ENCODE results near the gene OCEL1. TPM values are rescaled to one million over a fixed set of nuclear protein-coding genes. Genes with fewer than 3 reads are reported as not detected.
A peak's percentile ranks its signal among the peaks of the same experiment; 100 is the strongest.

OCEL1 gene
- total and polyA plus RNA-seq, 2 of the 13 experiments (the other 11 are each of a cell fraction or from before 2014, with no cell fraction given): 10.6 to 17.2 TPM

DNA sequence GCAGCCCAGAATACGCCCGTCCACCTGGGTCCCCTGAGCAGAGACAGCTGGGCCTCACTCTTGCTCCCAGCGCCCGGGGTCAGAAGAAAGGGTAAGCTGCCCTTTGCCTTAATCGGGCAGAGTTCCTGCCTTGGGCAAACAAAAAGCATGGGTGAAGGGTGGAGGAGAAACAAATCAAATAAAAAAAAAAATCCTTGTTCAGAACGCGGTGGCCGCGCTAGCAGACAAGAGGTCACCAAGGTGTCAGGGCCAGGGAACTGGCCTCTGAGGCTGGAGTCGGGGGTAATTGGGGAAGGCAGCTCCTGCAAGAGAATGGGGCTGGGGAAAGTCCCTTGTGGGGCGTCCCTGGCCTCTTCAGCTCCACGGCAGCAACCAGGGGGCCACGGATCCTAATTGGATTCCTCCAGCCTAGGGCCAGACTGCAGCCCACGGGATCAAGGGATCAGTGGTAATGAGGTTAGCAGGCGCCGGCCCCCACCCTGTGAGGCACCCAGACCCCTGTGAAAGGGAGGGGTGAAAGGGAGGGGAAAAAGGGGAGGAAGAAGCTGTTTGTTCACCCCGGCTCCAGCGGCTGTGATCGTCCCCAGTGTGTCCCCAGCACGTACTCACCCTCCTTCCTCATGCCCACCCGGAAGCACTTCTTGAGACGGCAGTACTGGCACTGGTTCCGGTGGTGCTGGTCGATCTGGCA lies 14.2 kb downstream of the OCEL1 start (continued):
- TF ChIP-seq, protein P1, sequence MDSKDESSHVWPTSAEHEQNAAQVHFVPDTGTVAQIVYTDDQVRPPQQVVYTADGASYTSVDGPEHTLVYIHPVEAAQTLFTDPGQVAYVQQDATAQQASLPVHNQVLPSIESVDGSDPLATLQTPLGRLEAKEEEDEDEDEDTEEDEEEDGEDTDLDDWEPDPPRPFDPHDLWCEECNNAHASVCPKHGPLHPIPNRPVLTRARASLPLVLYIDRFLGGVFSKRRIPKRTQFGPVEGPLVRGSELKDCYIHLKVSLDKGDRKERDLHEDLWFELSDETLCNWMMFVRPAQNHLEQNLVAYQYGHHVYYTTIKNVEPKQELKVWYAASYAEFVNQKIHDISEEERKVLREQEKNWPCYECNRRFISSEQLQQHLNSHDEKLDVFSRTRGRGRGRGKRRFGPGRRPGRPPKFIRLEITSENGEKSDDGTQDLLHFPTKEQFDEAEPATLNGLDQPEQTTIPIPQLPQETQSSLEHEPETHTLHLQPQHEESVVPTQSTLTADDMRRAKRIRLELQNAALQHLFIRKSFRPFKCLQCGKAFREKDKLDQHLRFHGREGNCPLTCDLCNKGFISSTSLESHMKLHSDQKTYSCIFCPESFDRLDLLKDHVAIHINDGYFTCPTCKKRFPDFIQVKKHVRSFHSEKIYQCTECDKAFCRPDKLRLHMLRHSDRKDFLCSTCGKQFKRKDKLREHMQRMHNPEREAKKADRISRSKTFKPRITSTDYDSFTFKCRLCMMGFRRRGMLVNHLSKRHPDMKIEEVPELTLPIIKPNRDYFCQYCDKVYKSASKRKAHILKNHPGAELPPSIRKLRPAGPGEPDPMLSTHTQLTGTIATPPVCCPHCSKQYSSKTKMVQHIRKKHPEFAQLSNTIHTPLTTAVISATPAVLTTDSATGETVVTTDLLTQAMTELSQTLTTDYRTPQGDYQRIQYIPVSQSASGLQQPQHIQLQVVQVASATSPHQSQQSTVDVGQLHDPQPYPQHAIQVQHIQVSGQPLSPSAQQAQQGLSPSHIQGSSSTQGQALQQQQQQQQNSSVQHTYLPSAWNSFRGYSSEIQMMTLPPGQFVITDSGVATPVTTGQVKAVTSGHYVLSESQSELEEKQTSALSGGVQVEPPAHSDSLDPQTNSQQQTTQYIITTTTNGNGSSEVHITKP (CRISPR knock-in tag; IDR thresholded peaks at IDR 0.05; ENCODE audit: low read depth): no peak
- TF ChIP-seq ZMYM2 (CRISPR knock-in tag; IDR thresholded peaks at IDR 0.05) (0 out of 2 replicates have a peak, but pooled peaks have one; percentile 25), AKAP8 (CRISPR knock-in tag; IDR thresholded peaks at IDR 0.05) (no peak; the same call in 1 of the 2 replicates), ZNF556 (CRISPR knock-in tag; IDR thresholded peaks at IDR 0.05; ENCODE audit: borderline replicate concordance) (no peak), MXD3 (CRISPR knock-in tag; IDR thresholded peaks at IDR 0.05) (no peak), PITX1 (CRISPR knock-in tag; IDR thresholded peaks at IDR 0.05) (peak; percentile 82), ZNF282 (IDR thresholded peaks at IDR 0.05; ENCODE audit: partially characterized antibody) (no peak), SALL2 (CRISPR knock-in tag; IDR thresholded peaks at IDR 0.05) (no peak), SAP130 (CRISPR knock-in tag; IDR thresholded peaks at IDR 0.05; ENCODE audit: low read depth) (peak; percentile 59), RBAK (CRISPR knock-in tag; IDR thresholded peaks at IDR 0.05) (no peak), HNRNPL (IDR thresholded peaks at IDR 0.05; ENCODE audit: low read depth, low read length) (0 out of 2 replicates have a peak, but pooled peaks have one; percentile 69), KMT2B (CRISPR knock-in tag; IDR thresholded peaks at IDR 0.05) (no peak), HNF4A (CRISPR knock-in tag; IDR thresholded peaks at IDR 0.05) (peak; percentile 83), NBN (conservative IDR thresholded peaks at IDR 0.05) (no peak), SP2 (CRISPR knock-in tag; IDR thresholded peaks at IDR 0.05) (0 out of 2 replicates have a peak, but pooled peaks have one; percentile 20), BHLHE40 (IDR thresholded peaks at IDR 0.05; ENCODE audit: low read length) (no peak), NR2F2 (IDR thresholded peaks at IDR 0.05; ENCODE audit: borderline replicate concordance, low read depth) (peak; percentile 91), SETDB1 (CRISPR knock-in tag; IDR thresholded peaks at IDR 0.05; ENCODE audit: borderline replicate concordance) (no peak), ZSCAN30 (CRISPR knock-in tag; IDR thresholded peaks at IDR 0.05) (no peak)
- TF ChIP-seq, protein P2, sequence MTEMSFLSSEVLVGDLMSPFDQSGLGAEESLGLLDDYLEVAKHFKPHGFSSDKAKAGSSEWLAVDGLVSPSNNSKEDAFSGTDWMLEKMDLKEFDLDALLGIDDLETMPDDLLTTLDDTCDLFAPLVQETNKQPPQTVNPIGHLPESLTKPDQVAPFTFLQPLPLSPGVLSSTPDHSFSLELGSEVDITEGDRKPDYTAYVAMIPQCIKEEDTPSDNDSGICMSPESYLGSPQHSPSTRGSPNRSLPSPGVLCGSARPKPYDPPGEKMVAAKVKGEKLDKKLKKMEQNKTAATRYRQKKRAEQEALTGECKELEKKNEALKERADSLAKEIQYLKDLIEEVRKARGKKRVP (CRISPR knock-in tag; IDR thresholded peaks at IDR 0.05): no peak
- TF ChIP-seq, protein P3, sequence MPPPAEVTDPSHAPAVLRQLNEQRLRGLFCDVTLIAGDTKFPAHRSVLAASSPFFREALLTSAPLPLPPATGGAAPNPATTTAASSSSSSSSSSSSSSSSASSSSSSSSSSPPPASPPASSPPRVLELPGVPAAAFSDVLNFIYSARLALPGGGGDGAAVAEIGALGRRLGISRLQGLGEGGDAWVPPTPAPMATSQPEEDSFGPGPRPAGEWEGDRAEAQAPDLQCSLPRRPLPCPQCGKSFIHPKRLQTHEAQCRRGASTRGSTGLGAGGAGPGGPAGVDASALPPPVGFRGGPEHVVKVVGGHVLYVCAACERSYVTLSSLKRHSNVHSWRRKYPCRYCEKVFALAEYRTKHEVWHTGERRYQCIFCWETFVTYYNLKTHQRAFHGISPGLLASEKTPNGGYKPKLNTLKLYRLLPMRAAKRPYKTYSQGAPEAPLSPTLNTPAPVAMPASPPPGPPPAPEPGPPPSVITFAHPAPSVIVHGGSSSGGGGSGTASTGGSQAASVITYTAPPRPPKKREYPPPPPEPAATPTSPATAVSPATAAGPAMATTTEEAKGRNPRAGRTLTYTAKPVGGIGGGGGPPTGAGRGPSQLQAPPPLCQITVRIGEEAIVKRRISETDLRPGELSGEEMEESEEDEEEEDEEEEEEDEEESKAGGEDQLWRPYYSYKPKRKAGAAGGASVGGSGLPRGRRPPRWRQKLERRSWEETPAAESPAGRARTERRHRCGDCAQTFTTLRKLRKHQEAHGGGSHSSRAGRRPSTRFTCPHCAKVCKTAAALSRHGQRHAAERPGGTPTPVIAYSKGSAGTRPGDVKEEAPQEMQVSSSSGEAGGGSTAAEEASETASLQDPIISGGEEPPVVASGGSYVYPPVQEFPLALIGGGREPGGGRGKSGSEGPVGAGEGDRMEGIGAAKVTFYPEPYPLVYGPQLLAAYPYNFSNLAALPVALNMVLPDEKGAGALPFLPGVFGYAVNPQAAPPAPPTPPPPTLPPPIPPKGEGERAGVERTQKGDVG (CRISPR knock-in tag; IDR thresholded peaks at IDR 0.05; ENCODE audit: borderline replicate concordance): no peak
- TF ChIP-seq, protein P4, sequence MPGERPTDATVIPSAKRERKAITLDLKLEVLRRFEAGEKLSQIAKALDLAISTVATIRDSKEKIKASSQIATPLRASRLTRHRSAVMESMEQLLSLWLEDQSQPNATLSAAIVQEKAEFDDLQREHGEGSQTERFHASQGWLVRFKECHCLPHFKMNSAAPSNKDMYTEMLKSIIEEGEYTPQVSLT (CRISPR knock-in tag; IDR thresholded peaks at IDR 0.05; ENCODE audit: borderline replicate concordance, low read depth): no peak

Data from HepG2 (cell line).